Smooth muscle cell of the pulmonary artery (primary cell): ENCODE data around the gene AHI1. TPM values are rescaled to one million over a fixed set of nuclear protein-coding genes. Genes with fewer than 3 reads are reported as not detected.

Experiments
- total RNA-seq: library from RNA; depleted of rRNA; stranded (reverse); fragments of >200 nt; gene quantifications from 2 replicates; pipeline ENCODE4 v1.2.3, GENCODE V29; 2014

The AHI1 gene
- total RNA-seq = 22.5 and 28.1 TPM in 2 replicates

DNA sequence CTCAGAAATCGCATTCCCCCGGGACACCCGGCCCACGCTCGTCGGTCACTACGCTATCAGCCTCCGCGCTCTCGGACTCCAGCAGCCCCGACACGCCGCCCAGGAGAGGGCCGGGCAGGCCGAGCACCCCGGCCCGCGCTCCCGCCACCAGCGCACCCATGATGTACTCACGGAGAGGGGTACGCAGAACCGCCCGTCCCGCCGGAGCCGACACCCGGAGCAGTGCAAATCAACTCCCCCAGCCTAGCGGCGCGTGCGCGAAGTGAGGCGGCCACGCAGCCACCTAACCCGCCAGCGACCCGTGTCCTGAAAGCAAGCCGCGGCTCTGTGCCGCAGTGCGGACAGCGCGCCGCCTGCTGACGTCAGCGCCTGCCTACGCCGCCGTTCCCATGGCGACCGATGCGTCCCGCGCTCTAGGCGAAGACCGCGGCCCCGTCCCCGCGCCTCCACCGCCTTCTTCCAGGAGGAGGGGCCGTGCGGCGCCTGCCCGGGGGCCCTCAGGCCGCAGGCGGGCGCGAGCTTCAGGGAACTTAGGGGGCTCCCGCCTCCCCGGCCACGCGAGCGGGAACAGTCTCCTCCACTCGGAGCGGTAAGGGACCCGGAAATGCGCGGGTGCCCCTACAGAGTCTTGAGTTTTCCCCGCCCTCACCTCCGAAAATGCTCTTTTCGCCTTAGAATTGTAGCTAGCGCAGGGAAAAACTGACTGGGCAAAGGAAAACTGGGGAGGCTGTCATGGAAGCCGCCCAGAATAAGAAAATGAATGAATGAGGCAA, at the start of gene AHI1:
Gene AHI1, minus strand, starts transcription at position 329 of the 773 bp plus-strand sequence. CDS start 5,503 bp downstream, outside the sequence.

